Neural cell (in vitro differentiated cells): ENCODE results near the gene AVEN. TPM values are rescaled to one million over a fixed set of nuclear protein-coding genes. Genes with fewer than 3 reads are reported as not detected.

Source experiments
- H2AFZ ChIP-seq: fragments of 200-600, 300-800 bp; sonication (generic), shearing (Covaris generic); 2 replicates; pipeline ENCODE4 v1.6.0; 2014; ENCODE audit warnings: low read depth, mild to moderate bottlenecking, antibody characterized with exemption, low read length, moderate library complexity
- H3F3A ChIP-seq: fragments of 200-600 bp; shearing (Covaris generic); 2 replicates; pipeline ENCODE4 v1.6.1; 2016; ENCODE audit warnings: mild to moderate bottlenecking, moderate library complexity, mixed read lengths, antibody characterized with exemption, low read length; ENCODE audit not compliant: insufficient read depth, poor library complexity, severe bottlenecking
- H3K27ac ChIP-seq: fragments of 200-600, 300-800 bp; sonication (generic), shearing (Covaris generic); 2 replicates; pipeline ENCODE4 v1.5.1; 2014; ENCODE audit warnings: mild to moderate bottlenecking, low read length, moderate library complexity
- H3K27me3 ChIP-seq: fragments of 300-800, 200-600 bp; sonication (generic), shearing (Covaris generic); 2 replicates; pipeline ENCODE4 v1.6.0; 2014; ENCODE audit warnings: mild to moderate bottlenecking, low read depth, low read length, moderate library complexity; ENCODE audit not compliant: insufficient read depth
- H3K36me3 ChIP-seq: fragments of 300-800, 200-600 bp; sonication (generic), shearing (Covaris generic); 2 replicates; pipeline ENCODE4 v1.5.1; 2014; ENCODE audit warnings: mild to moderate bottlenecking, antibody characterized with exemption, low read length, moderate library complexity; ENCODE audit not compliant: insufficient read depth
- H3K4me2 ChIP-seq: fragments of 300-800, 200-600 bp; sonication (generic), shearing (Covaris generic); 2 replicates; pipeline ENCODE4 v1.6.0; 2014; ENCODE audit warnings: mild to moderate bottlenecking, low read length
- H3K4me3 ChIP-seq: fragments of 300-800, 200-600 bp; sonication (generic), shearing (Covaris generic); 2 replicates; pipeline ENCODE4 v1.5.1; 2014; ENCODE audit warnings: mild to moderate bottlenecking, low read length, moderate library complexity
- H3K79me2 ChIP-seq: fragments of 200-600 bp; shearing (Covaris generic); replicated peaks from 2 replicates; pipeline ENCODE4 v1.6.0; 2014; ENCODE audit warnings: mild to moderate bottlenecking, low read length, moderate library complexity; ENCODE audit not compliant: insufficient read depth
- H3K9ac ChIP-seq: fragments of 300-800, 200-600 bp; sonication (generic), shearing (Covaris generic); 2 replicates; pipeline ENCODE4 v1.6.1; 2016; ENCODE audit warnings: mild to moderate bottlenecking, low read length, mixed read lengths
- H3K9me2 ChIP-seq: fragments of 200-600 bp; shearing (Covaris generic); 2 replicates; pipeline ENCODE4 v1.6.1; 2016; ENCODE audit warnings: mild to moderate bottlenecking, low read length, mixed read lengths; ENCODE audit not compliant: insufficient read depth
- H3K9me3 ChIP-seq: fragments of 200-600, 300-800 bp; sonication (generic), shearing (Covaris generic); 2 replicates; pipeline ENCODE4 v1.6.1; 2016; ENCODE audit warnings: mild to moderate bottlenecking, mixed run types, low read length, moderate library complexity, mixed read lengths
- H4K20me1 ChIP-seq: fragments of 200-600 bp; shearing (Covaris generic); 2 replicates; pipeline ENCODE4 v1.6.1; 2016; ENCODE audit warnings: mild to moderate bottlenecking, mixed run types; ENCODE audit not compliant: insufficient read depth
- CTCF ChIP-seq: fragments of 450-650 bp; IDR thresholded peaks from 2 replicates; pipeline ENCODE4 v1.5.1; 2014; ENCODE audit warnings: antibody characterized with exemption, mild to moderate bottlenecking, moderate library complexity; ENCODE audit not compliant: poor library complexity, severe bottlenecking
- EP300 ChIP-seq: fragments of 450-650 bp; conservative IDR thresholded peaks from 2 replicates; pipeline ENCODE4 v1.6.1; 2014; ENCODE audit warnings: antibody characterized with exemption, mild to moderate bottlenecking, moderate library complexity; ENCODE audit not compliant: poor library complexity, severe bottlenecking
- EZH2 ChIP-seq: fragments of 200-600, 300-800 bp; shearing (Covaris generic), sonication (generic); IDR thresholded peaks from 2 replicates; pipeline ENCODE4 v1.6.1; 2014; ENCODE audit warnings: antibody characterized with exemption, low read length, borderline replicate concordance, mild to moderate bottlenecking; ENCODE audit not compliant: insufficient read depth, poor library complexity, severe bottlenecking
- MXI1 ChIP-seq: fragments of 450-650 bp; conservative IDR thresholded peaks from 2 replicates; pipeline ENCODE4 v1.6.1; 2014; ENCODE audit warnings: antibody characterized with exemption, mild to moderate bottlenecking; ENCODE audit not compliant: poor library complexity, severe bottlenecking
- POLR2AphosphoS5 ChIP-seq: IDR thresholded peaks from 2 replicates; pipeline ENCODE4 v1.6.1; 2012
- RAD21 ChIP-seq: fragments of 450-650 bp; conservative IDR thresholded peaks from 2 replicates; pipeline ENCODE4 v1.6.1; 2014; ENCODE audit warnings: antibody characterized with exemption, mild to moderate bottlenecking, moderate library complexity
- SMC3 ChIP-seq: fragments of 450-650 bp; conservative IDR thresholded peaks from 2 replicates; pipeline ENCODE4 v1.6.1; 2014; ENCODE audit warnings: antibody characterized with exemption, mild to moderate bottlenecking, moderate library complexity; ENCODE audit not compliant: poor library complexity
- TAF1 ChIP-seq: IDR thresholded peaks from 2 replicates; pipeline ENCODE4 v1.6.1; 2012; ENCODE audit warnings: low read depth
- polyA plus RNA-seq: library from polyadenylated mRNA; depleted of rRNA; stranded (reverse); fragments of >200 nt; gene quantifications from 2 replicates; pipeline ENCODE4 v1.2.3, GENCODE V29; 2014
- TF ChIP-seq, protein P1 (sequence below): IDR thresholded peaks from 2 replicates; pipeline ENCODE4 v1.6.1; 2012; ENCODE audit warnings: borderline replicate concordance

AVEN gene
- polyA plus RNA-seq, 1 donor from 2014 or later = 14.1 TPM

DNA sequence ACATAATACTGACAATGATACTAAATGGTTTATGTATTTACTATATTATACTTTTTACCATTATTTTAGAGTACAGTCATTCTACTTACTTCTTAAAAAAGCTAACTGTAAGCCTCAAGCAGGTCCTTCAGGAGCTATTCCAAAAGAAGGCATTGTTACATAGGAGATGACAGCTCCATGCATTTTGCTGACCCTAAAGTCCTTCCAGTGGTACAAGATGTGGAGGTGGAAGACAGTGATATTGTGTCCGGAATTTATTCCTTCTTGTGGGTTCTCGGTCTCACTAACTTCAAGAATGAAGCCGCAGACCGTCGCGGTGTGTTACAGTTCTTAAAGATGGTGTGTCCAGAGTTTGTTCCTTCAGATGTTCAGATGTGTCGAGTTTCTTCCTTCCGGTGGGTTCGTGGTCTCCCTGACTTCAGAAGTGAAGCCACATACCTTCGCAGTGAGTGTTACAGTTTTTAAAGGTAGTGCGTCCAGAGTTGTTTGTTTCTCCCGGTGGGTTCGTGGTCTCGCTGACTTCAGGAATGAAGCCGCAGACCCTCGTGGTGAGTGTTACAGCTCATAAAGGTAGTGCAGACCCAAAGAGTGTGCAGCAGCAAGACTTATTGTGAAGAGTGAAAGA, 20.9 kb downstream of the AVEN start:
- Histone ChIP-seq H3K79me2 (no peaks in the 10 kb centered on the region), H3K9me2 (no peaks in the 10 kb centered on the region), H3K4me2 (no peak overlapping the region), H3K36me3 (no peaks in the 10 kb centered on the region), H3K27me3 (no peaks in the 10 kb centered on the region), H3K9me3 (peaks cover 4% of the 10 kb centered on the region), H4K20me1 (no peaks in the 10 kb centered on the region), H3K9ac (no peak overlapping the region), H3K27ac (no peak overlapping the region), H3F3A (no peaks in the 10 kb centered on the region), H2AFZ (no peak overlapping the region), H3K4me3 (no peak overlapping the region)
- TF ChIP-seq EP300 (no peak), RAD21 (no peak), MXI1 (no peak), SMC3 (no peak), TAF1 (no peak), CTCF (no peak)

DNA sequence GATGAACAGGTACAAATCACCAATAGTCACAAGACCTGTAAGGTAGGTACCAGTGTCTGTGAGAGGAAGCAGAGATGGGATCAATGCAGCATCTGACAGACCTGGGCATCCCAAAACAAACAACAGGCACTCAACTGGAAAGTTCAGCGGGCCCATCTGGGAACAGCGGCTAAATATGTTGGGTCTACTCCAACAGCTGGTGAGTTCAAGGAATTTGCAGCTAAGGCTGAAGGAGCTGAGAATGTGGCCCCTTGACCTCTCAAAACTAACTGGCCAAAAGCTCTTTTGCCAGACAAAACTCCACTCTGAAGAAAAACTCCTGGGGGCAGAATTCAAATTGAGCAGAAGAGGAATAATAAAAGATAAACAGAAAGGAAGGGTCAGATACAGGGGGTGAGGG, 24.4 kb downstream of the AVEN start:
- H3K9me2 ChIP-seq = no peaks in the 10 kb centered on the region
- TF ChIP-seq POLR2AphosphoS5 (no peak), EZH2 (no peak), RAD21 (no peak), CTCF (no peak), TAF1 (no peak), SMC3 (no peak), EP300 (no peak), MXI1 (no peak)
- TF ChIP-seq, protein P1, sequence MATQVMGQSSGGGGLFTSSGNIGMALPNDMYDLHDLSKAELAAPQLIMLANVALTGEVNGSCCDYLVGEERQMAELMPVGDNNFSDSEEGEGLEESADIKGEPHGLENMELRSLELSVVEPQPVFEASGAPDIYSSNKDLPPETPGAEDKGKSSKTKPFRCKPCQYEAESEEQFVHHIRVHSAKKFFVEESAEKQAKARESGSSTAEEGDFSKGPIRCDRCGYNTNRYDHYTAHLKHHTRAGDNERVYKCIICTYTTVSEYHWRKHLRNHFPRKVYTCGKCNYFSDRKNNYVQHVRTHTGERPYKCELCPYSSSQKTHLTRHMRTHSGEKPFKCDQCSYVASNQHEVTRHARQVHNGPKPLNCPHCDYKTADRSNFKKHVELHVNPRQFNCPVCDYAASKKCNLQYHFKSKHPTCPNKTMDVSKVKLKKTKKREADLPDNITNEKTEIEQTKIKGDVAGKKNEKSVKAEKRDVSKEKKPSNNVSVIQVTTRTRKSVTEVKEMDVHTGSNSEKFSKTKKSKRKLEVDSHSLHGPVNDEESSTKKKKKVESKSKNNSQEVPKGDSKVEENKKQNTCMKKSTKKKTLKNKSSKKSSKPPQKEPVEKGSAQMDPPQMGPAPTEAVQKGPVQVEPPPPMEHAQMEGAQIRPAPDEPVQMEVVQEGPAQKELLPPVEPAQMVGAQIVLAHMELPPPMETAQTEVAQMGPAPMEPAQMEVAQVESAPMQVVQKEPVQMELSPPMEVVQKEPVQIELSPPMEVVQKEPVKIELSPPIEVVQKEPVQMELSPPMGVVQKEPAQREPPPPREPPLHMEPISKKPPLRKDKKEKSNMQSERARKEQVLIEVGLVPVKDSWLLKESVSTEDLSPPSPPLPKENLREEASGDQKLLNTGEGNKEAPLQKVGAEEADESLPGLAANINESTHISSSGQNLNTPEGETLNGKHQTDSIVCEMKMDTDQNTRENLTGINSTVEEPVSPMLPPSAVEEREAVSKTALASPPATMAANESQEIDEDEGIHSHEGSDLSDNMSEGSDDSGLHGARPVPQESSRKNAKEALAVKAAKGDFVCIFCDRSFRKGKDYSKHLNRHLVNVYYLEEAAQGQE = no peak
- no peak overlapping the region for H3K4me3 ChIP-seq
- no peaks in the 10 kb centered on the region for H3K27me3 ChIP-seq
- no peaks in the 10 kb centered on the region for H4K20me1 ChIP-seq
- no peak overlapping the region for H3K4me2 ChIP-seq
- H3K36me3 ChIP-seq = no peaks in the 10 kb centered on the region
- H3F3A ChIP-seq = no peaks in the 10 kb centered on the region
- no peak overlapping the region for H3K9ac ChIP-seq
- H3K27ac ChIP-seq = no peak overlapping the region
- H3K79me2 ChIP-seq = no peaks in the 10 kb centered on the region
- peaks cover 4% of the 10 kb centered on the region for H3K9me3 ChIP-seq
- H2AFZ ChIP-seq = no peak overlapping the region
